Nephron progenitor cell (in vitro differentiated cells): ENCODE results near the gene ZNF394.
A peak's percentile ranks its signal among the peaks of the same experiment; 100 is the strongest.

Experiments
- DNase-seq: peaks from one replicate; pipeline ENCODE4 v3.0.0; 2021
- H3K27ac Mint-ChIP-seq: 2 replicates; pipeline ENCODE4 v1.8.0; 2021; ENCODE audit warnings: mild to moderate bottlenecking, moderate library complexity, mixed read lengths
- H3K27me3 Mint-ChIP-seq: 2 replicates; pipeline ENCODE4 v1.8.0; 2021; ENCODE audit warnings: mild to moderate bottlenecking, low read depth, mixed read lengths; ENCODE audit not compliant: poor library complexity
- H3K36me3 Mint-ChIP-seq: 2 replicates; pipeline ENCODE4 v1.8.0; 2021; ENCODE audit warnings: low read depth, mixed read lengths
- H3K4me1 Mint-ChIP-seq: 2 replicates; pipeline ENCODE4 v1.8.0; 2021; ENCODE audit warnings: mixed read lengths
- H3K4me3 Mint-ChIP-seq: 2 replicates; pipeline ENCODE4 v1.8.0; 2021; ENCODE audit warnings: mild to moderate bottlenecking, moderate library complexity, mixed read lengths
- H3K9me3 Mint-ChIP-seq: 2 replicates; pipeline ENCODE4 v1.8.0; 2021; ENCODE audit warnings: mild to moderate bottlenecking, moderate library complexity, mixed read lengths
- CTCF ChIP-seq: fragments of 200-600 bp; sonication (generic); IDR thresholded peaks from 2 replicates; pipeline ENCODE4 v1.5.0; 2021; ENCODE audit warnings: antibody characterized with exemption

Gene ZNF394

GRCh38 chr7:99457650-99458493, 42.2 kb downstream of the ZNF394 start:
- Mint-ChIP-seq H3K27me3 (no peaks in the 10 kb centered on the region), H3K36me3 (peaks cover 57% of the 10 kb centered on the region), H3K4me3 (no peak overlapping the region), H3K4me1 (peaks cover 5% of the 10 kb centered on the region), H3K27ac (peak overlapping the region; percentile 74), H3K9me3 (peaks cover 2% of the 10 kb centered on the region)
- no peak for DNase-seq
- TF ChIP-seq CTCF: no peak

- H3K36me3 Mint-ChIP-seq: peaks cover 60% of the 10 kb centered on the region
- no peak for TF ChIP-seq CTCF
- peaks cover 5% of the 10 kb centered on the region for H3K4me1 Mint-ChIP-seq
- H3K9me3 Mint-ChIP-seq: no peaks in the 10 kb centered on the region
- H3K4me3 Mint-ChIP-seq: no peak overlapping the region
- no peak for DNase-seq
- peak overlapping the region; percentile 74 for H3K27ac Mint-ChIP-seq
- no peaks in the 10 kb centered on the region for H3K27me3 Mint-ChIP-seq
Observed at GRCh38 chr7:99457050-99457649, 42.9 kb downstream of the ZNF394 start.

GRCh38 chr7:99456288-99456687, 43.8 kb downstream of the ZNF394 start:
- Mint-ChIP-seq H3K36me3 (peaks cover 56% of the 10 kb centered on the region), H3K4me3 (no peak overlapping the region), H3K27me3 (peaks cover 2% of the 10 kb centered on the region), H3K4me1 (peaks cover 5% of the 10 kb centered on the region), H3K9me3 (no peaks in the 10 kb centered on the region), H3K27ac (peak overlapping the region; percentile 74)
- no peak for DNase-seq
- no peak for TF ChIP-seq CTCF

- TF ChIP-seq CTCF: no peak
- no peak for DNase-seq
- H3K36me3 Mint-ChIP-seq: peaks cover 56% of the 10 kb centered on the region
- peaks cover 5% of the 10 kb centered on the region for H3K4me1 Mint-ChIP-seq
- no peaks in the 10 kb centered on the region for H3K9me3 Mint-ChIP-seq
- H3K4me3 Mint-ChIP-seq: no peak overlapping the region
- peak overlapping the region; percentile 74 for H3K27ac Mint-ChIP-seq
- H3K27me3 Mint-ChIP-seq: peaks cover 2% of the 10 kb centered on the region
Observed at GRCh38 chr7:99455874-99456273, 44.2 kb downstream of the ZNF394 start.

GRCh38 chr7:99453105-99453504, 47.0 kb downstream of the ZNF394 start:
- H3K36me3 Mint-ChIP-seq: peaks cover 48% of the 10 kb centered on the region
- no peak for DNase-seq
- H3K27me3 Mint-ChIP-seq: peaks cover 2% of the 10 kb centered on the region
- no peaks in the 10 kb centered on the region for H3K9me3 Mint-ChIP-seq
- no peaks in the 10 kb centered on the region for H3K4me1 Mint-ChIP-seq
- no peak for TF ChIP-seq CTCF
- H3K4me3 Mint-ChIP-seq: no peak overlapping the region
- H3K27ac Mint-ChIP-seq: peak overlapping the region; percentile 71
